CD4-positive, alpha-beta memory T cell (primary cell): Measurements from ENCODE around the gene DHCR24. TPM values are rescaled to one million over a fixed set of nuclear protein-coding genes. Genes with fewer than 3 reads are reported as not detected.
A peak's percentile ranks its signal among the peaks of the same experiment; 100 is the strongest.

Source experiments
- CTCF ChIA-PET: fragments of 350-600 bp; sonication (Branson Sonifier 250); formaldehyde crosslinking; loops from one replicate; lab custom pipeline; 2021; ENCODE audit warnings: inconsistent platforms; ENCODE audit not compliant: partially characterized antibody; lab: Charles Lee
- POLR2A ChIA-PET: fragments of 350-600 bp; sonication (Branson Sonifier 250); formaldehyde crosslinking; loops from one replicate; lab custom pipeline; 2021; ENCODE audit not compliant: partially characterized antibody; lab: Charles Lee
- DNase-seq, 5 donors: peaks; one replicate each; pipeline versions ENCODE4 v3.0.0 to v3.0.0-alpha.2; 2020 to 2022; ENCODE audit warnings: mixed read lengths in 1 of 5
- H3K27ac ChIP-seq: one replicate; pipeline ENCODE4 v1.7.0; 2013; ENCODE audit warnings: low read depth, low read length
- H3K27me3 ChIP-seq: 2 replicates; pipeline ENCODE4 v1.7.0; 2013; ENCODE audit warnings: mild to moderate bottlenecking, low read length, moderate library complexity; ENCODE audit not compliant: insufficient read depth
- H3K36me3 ChIP-seq: 2 replicates; pipeline ENCODE4 v1.7.0; 2013; ENCODE audit warnings: mild to moderate bottlenecking, low read length, moderate library complexity; ENCODE audit not compliant: insufficient read depth
- H3K4me1 ChIP-seq: 2 replicates; pipeline ENCODE4 v1.7.0; 2013; ENCODE audit warnings: mild to moderate bottlenecking, low read length, moderate library complexity; ENCODE audit not compliant: insufficient read depth
- H3K4me3 ChIP-seq, 2 donors: one replicate each; pipeline ENCODE4 v1.7.0; 2013; ENCODE audit warnings: low read length in 2 of 2, mild to moderate bottlenecking in 1 of 2
- H3K9me3 ChIP-seq, 2 donors: one replicate each; pipeline ENCODE4 v1.7.0; 2013; ENCODE audit warnings: low read length in 2 of 2, control low read depth in 1 of 2; ENCODE audit not compliant: control insufficient read depth in 1 of 2
- H3K27ac Mint-ChIP-seq, 7 donors: one replicate each; pipeline ENCODE4 v1.8.0; 2020 to 2021; ENCODE audit warnings: mixed read lengths in 7 of 7, mild to moderate bottlenecking in 6 of 7, inconsistent platforms in 3 of 7, moderate library complexity in 3 of 7
- H3K27me3 Mint-ChIP-seq, 2 donors: one replicate each; pipeline ENCODE4 v1.8.0; 2020 to 2021; ENCODE audit warnings: mixed read lengths in 2 of 2
- H3K36me3 Mint-ChIP-seq, 2 donors: one replicate each; pipeline ENCODE4 v1.8.0; 2020 to 2021; ENCODE audit warnings: mixed read lengths in 2 of 2, inconsistent platforms in 1 of 2, mild to moderate bottlenecking in 1 of 2
- H3K4me1 Mint-ChIP-seq, 4 donors: one replicate each; pipeline ENCODE4 v1.8.0; 2020 to 2021; ENCODE audit warnings: mixed read lengths in 4 of 4, mild to moderate bottlenecking in 1 of 4
- H3K4me3 Mint-ChIP-seq, 8 donors: one replicate each; pipeline ENCODE4 v1.8.0; 2020 to 2021; ENCODE audit warnings: mixed read lengths in 8 of 8, mild to moderate bottlenecking in 7 of 8, moderate library complexity in 6 of 8, inconsistent platforms in 3 of 8
- H3K9me3 Mint-ChIP-seq, 8 donors: one replicate each; pipeline ENCODE4 v1.8.0; 2020 to 2021; ENCODE audit warnings: mixed read lengths in 8 of 8, mild to moderate bottlenecking in 5 of 8, inconsistent platforms in 3 of 8, moderate library complexity in 1 of 8
- intact Hi-C: fragments of 100-400 bp; cut with micrococcal nuclease; formaldehyde crosslinking; loops from one replicate; pipeline ENCODE4 v1.15.1; 2023
- polyA plus RNA-seq, 2 donors: library from polyadenylated mRNA; unstranded; fragments of 300-500 nt; fragmentation: Illumina TruSeq; gene quantifications; one replicate each; pipeline ENCODE4 v1.2.3, GENCODE V29; 2021
- total RNA-seq, 2 experiments: library from RNA; stranded (reverse); gene quantifications; one replicate each; pipeline ENCODE4 v1.2.3, GENCODE V29; 2021

Gene DHCR24
- total and polyA plus RNA-seq, 4 experiments from 2014 or later: 5.9 to 9.9 (median 7.3) TPM

DNA sequence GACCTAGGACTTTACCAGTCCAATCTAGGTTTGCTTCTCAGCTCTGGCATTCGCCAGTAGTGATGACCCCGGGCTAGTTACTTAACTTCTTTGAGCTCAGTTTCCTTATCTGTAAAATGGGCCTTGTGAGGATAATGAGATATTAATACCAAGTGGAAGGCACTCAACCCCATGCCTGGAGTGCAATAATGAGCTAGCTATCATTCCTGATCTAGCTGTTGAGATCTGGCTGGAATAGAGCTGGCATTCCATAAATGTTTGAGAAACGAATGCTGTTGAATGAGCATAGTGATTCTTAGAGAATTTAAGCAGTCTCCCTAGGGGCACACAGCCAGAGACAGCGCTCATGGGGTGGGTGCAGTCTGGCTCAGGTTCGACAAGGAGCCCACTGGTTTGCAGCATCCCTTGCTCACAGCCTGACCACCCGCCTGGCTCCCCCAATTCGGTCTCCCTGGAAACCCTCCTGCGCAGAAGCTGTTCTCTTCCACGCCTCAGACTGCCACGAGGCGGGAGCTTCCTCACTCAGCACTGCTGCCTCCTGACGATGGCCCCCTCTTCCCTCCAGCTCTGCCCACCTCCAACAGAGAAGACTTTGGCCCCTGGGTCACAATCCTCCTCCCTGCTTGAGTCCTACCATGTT is 32.5 kb downstream of the DHCR24 start:
- H3K4me1 ChIP-seq: no peaks in the 10 kb centered on the region
- Mint-ChIP-seq H3K4me3 (no peak overlapping the region), H3K36me3 (peaks cover 14% of the 10 kb centered on the region in 2 donors), H3K27ac (no peak overlapping the region), H3K27me3 (no peaks in the 10 kb centered on the region), H3K9me3 (no peaks in the 10 kb centered on the region), H3K4me1 (no peaks in the 10 kb centered on the region)
- no peaks in the 10 kb centered on the region for H3K27me3 ChIP-seq
- no peaks in the 10 kb centered on the region for H3K9me3 ChIP-seq
- no peak overlapping the region for H3K27ac ChIP-seq
- no peak overlapping the region for H3K4me3 ChIP-seq
- ChIA-PET CTCF (interaction anchor here (0.5 kb wide), 1 partner anchor 142 kb away, joined by 3 read pairs; no protein-coding TSS in a partner anchor), POLR2A (no interaction called here)
- no peak for DNase-seq
- H3K36me3 ChIP-seq: peaks cover 9% of the 10 kb centered on the region
- intact Hi-C loops: no loop called here

DNA sequence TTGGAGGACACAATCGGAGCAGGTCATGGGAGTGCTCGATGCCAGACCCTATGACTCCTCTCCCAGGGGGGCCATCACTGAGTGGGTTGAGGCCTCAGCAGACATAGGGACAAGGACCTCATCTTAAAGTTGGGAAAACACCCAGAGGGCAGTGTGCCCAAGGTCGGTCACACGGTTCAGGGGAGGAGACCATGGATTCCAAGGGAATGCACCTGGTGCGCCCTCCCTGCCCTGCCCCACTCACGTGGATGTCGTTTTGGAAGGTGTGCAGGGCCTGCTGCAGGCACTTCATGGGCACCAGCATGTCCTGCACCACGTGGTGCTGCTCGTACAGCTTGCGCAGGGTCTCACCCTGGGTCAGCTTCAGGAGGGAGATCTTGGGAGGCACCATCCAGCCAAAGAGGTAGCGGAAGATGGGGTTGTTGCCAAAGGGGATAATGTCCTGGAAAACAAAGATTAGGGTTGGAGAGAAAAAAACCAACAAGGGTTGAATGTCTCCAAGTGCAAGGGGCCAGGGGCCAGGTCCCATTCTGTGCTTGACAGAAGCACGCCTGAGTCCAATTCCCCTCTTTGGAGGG is 33.1 kb downstream of the DHCR24 start:
- Histone ChIP-seq H3K4me1 (no peaks in the 10 kb centered on the region), H3K36me3 (peaks cover 9% of the 10 kb centered on the region), H3K4me3 (no peak overlapping the region), H3K27me3 (no peaks in the 10 kb centered on the region), H3K27ac (no peak overlapping the region), H3K9me3 (no peaks in the 10 kb centered on the region)
- no peak for DNase-seq
- H3K27me3 Mint-ChIP-seq: no peaks in the 10 kb centered on the region
- ChIA-PET CTCF (no interaction called here), POLR2A (no interaction called here)
- peaks cover 14% of the 10 kb centered on the region in 2 donors for H3K36me3 Mint-ChIP-seq
- no peak overlapping the region for H3K4me3 Mint-ChIP-seq
- no peak overlapping the region for H3K27ac Mint-ChIP-seq
- intact Hi-C loops: no loop called here
- H3K4me1 Mint-ChIP-seq: no peaks in the 10 kb centered on the region
- H3K9me3 Mint-ChIP-seq: no peaks in the 10 kb centered on the region

DNA sequence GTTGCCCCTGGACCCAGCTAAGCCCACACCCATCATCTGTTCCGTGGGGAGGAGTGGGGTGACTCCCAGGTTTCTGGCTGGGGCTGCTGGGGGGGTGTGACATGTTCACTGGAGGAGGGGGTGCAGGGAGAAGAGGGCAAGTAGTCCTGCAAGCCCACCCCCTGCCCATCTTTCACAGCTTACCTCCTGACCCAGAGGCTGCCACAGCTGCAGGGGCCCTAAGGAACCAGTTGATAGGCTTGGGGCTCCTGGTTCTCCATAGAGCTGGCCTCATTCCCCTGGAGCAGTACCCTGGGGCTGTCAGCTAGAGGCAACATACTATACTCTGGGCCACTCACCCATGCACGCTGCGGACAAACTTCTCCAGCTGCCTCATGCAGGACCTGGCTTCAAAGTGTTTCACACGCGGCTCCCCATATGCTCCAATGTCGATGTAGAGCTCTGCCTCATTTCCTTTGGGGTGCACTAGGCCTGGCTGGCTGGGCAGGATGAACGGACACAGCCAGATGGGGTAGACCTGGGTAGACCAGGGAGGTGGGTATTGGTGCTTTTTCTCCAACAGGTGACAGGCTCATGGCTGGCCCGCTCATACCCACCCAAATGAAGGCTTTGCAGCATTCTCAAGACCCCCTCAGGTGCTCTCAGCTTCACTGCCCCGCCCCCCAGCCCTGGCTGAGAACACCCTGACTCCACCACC is 33.8 kb downstream of the DHCR24 start:
- intact Hi-C loops: no loop called here
- Mint-ChIP-seq H3K27ac (no peak overlapping the region), H3K4me1 (no peaks in the 10 kb centered on the region), H3K4me3 (no peak overlapping the region), H3K9me3 (no peaks in the 10 kb centered on the region), H3K36me3 (peaks cover 14% of the 10 kb centered on the region in 2 donors), H3K27me3 (no peaks in the 10 kb centered on the region)
- Histone ChIP-seq H3K36me3 (peaks cover 9% of the 10 kb centered on the region), H3K4me3 (no peak overlapping the region), H3K4me1 (no peaks in the 10 kb centered on the region), H3K27ac (no peak overlapping the region), H3K9me3 (no peaks in the 10 kb centered on the region), H3K27me3 (no peaks in the 10 kb centered on the region)
- CTCF ChIA-PET: no interaction called here
- DNase-seq: no peak
- POLR2A ChIA-PET: no interaction called here

GRCh38 chr1:54851936-54852524 is 35.0 kb downstream of the DHCR24 start:
- H3K27ac ChIP-seq: no peak overlapping the region
- H3K27me3 ChIP-seq: no peaks in the 10 kb centered on the region
- ChIA-PET POLR2A (no interaction called here), CTCF (interaction anchor here (0.6 kb wide), 1 partner anchor 93 kb away, joined by 3 read pairs; no protein-coding TSS in a partner anchor)
- Mint-ChIP-seq H3K4me3 (no peak overlapping the region), H3K27me3 (no peaks in the 10 kb centered on the region), H3K27ac (peak overlapping the region in 1 of 7 donors; percentile 52), H3K36me3 (peaks cover 14% of the 10 kb centered on the region in 2 donors), H3K4me1 (no peaks in the 10 kb centered on the region), H3K9me3 (peaks cover 0 to 2% (median 0%) of the 10 kb centered on the region in 8 donors)
- H3K36me3 ChIP-seq: peaks cover 9% of the 10 kb centered on the region
- no peak overlapping the region for H3K4me3 ChIP-seq
- no peak for DNase-seq
- intact Hi-C loops: no loop called here
- no peaks in the 10 kb centered on the region for H3K9me3 ChIP-seq
- no peaks in the 10 kb centered on the region for H3K4me1 ChIP-seq

GRCh38 chr1:54851406-54851805 is 35.6 kb downstream of the DHCR24 start:
- Mint-ChIP-seq H3K36me3 (peaks cover 14% of the 10 kb centered on the region in 2 donors), H3K4me1 (no peaks in the 10 kb centered on the region), H3K27ac (peak overlapping the region in 1 of 7 donors; percentile 52), H3K4me3 (no peak overlapping the region), H3K9me3 (peaks cover 0 to 2% (median 0%) of the 10 kb centered on the region in 8 donors), H3K27me3 (no peaks in the 10 kb centered on the region)
- intact Hi-C loops: no loop called here
- Histone ChIP-seq H3K4me3 (no peak overlapping the region), H3K27ac (no peak overlapping the region), H3K9me3 (no peaks in the 10 kb centered on the region), H3K27me3 (no peaks in the 10 kb centered on the region), H3K4me1 (no peaks in the 10 kb centered on the region), H3K36me3 (peaks cover 9% of the 10 kb centered on the region)
- ChIA-PET CTCF (interaction anchor here (0.6 kb wide), 1 partner anchor 94 kb away, joined by 3 read pairs; no protein-coding TSS in a partner anchor), POLR2A (no interaction called here)
- no peak for DNase-seq

DNA sequence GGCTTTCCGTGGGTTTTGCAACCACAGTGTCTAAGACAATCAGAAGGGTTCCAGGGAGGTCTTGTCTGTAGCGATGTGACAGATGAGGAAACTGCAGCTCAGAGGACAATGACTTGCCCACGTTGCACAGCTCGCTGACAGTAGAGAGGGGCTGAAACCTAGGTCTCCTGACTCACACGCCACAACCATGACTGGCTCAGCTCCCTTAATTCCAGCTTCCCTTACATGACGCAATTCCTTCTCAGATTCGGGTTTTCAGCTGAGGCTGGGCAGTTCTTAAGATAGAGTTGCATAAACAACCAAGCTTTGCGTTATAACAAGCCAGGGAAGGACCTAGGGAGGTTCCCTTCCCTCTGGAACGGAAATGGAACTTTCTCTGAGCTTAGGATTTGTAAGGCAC is 36.3 kb downstream of the DHCR24 start:
- H3K4me1 ChIP-seq: no peaks in the 10 kb centered on the region
- Mint-ChIP-seq H3K27ac (peak overlapping the region in 1 of 7 donors; percentile 30), H3K4me3 (no peak overlapping the region), H3K4me1 (no peaks in the 10 kb centered on the region), H3K36me3 (peaks cover 14% of the 10 kb centered on the region in 2 donors), H3K27me3 (no peaks in the 10 kb centered on the region), H3K9me3 (peaks cover 0 to 2% (median 0%) of the 10 kb centered on the region in 8 donors)
- POLR2A ChIA-PET: no interaction called here
- H3K27me3 ChIP-seq: no peaks in the 10 kb centered on the region
- H3K27ac ChIP-seq: no peak overlapping the region
- H3K4me3 ChIP-seq: no peak overlapping the region
- peaks cover 9% of the 10 kb centered on the region for H3K36me3 ChIP-seq
- H3K9me3 ChIP-seq: no peaks in the 10 kb centered on the region
- intact Hi-C loops: no loop called here
- no peak for DNase-seq
- CTCF ChIA-PET: no interaction called here

GRCh38 chr1:54850069-54850730 is 36.8 kb downstream of the DHCR24 start:
- ChIA-PET POLR2A (no interaction called here), CTCF (no interaction called here)
- DNase-seq: no peak
- H3K4me1 ChIP-seq: no peaks in the 10 kb centered on the region
- Mint-ChIP-seq H3K36me3 (peaks cover 14% of the 10 kb centered on the region in 2 donors), H3K4me3 (no peak overlapping the region), H3K4me1 (no peaks in the 10 kb centered on the region), H3K27ac (no peak overlapping the region), H3K27me3 (no peaks in the 10 kb centered on the region), H3K9me3 (peaks cover 0 to 2% (median 0%) of the 10 kb centered on the region in 8 donors)
- intact Hi-C loops: no loop called here
- H3K36me3 ChIP-seq: peaks cover 9% of the 10 kb centered on the region
- H3K9me3 ChIP-seq: no peaks in the 10 kb centered on the region
- no peaks in the 10 kb centered on the region for H3K27me3 ChIP-seq
- H3K4me3 ChIP-seq: no peak overlapping the region
- no peak overlapping the region for H3K27ac ChIP-seq
